GM19238 (cell line): ENCODE data around the gene TM9SF1.

Experiments used
- DNase-seq: peaks from one replicate; pipeline ENCODE4 v3.0.0; 2011; ENCODE audit warnings: low spot score; ENCODE audit not compliant: insufficient read length

The TM9SF1 gene

DNA sequence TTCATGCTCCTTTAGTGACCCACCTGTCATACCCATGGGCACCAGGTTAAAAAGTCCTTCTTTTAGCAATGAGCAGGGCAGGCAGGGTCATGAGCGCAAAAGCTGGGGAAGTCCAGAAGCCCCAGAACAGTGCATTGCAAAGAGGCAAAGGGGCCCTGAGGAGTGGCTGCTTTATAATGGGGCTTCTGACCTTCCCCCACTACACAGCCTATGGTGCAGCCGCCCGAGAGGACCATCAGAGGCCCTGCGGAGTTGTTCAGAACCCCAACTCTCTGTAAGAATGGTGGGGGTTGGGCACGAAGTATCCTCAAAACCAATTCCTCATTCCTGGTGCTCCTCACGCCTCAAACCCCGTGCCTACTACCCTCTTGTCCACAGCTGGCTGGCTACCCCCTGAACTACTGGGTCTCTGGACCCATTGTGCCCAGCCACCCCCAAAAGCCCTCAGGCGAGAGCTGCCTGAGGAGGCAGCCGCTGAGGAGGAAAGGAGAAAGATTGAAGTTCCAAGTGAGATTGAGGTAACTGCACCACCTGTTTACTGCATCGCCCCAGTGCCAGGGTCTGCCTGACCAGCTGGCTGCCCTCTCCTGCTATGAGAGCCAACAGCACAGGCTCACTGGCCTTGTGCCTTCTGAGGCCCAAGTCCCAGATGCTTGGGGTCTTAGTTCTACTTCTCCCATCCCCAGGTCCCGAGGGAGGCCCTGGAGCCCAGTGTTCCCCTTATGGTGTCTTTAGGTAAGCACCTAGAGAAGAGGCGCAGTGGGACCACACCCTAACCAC is 16.7 kb downstream of the TM9SF1 start:
- no peak for DNase-seq

DNA sequence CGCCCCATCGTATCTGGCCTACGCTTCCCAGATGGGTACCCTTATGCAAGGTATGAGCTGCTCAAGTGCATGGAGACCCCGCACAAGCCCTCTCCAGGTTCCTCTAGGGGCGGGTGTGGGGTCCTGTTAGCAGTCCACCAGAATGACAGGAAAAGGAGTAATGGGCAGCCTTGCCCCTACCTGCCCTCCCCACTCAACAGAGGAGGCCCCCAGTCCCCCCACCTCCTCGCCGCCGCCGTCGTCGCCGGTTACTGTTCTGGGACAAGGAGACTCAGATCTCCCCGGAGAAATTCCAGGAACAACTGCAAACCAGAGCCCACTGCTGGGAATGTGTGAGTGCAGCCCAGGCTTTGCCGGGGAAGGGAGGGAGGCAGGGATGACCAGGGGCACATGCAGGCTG is 17.4 kb downstream of the TM9SF1 start:
- DNase-seq = no peak

DNA sequence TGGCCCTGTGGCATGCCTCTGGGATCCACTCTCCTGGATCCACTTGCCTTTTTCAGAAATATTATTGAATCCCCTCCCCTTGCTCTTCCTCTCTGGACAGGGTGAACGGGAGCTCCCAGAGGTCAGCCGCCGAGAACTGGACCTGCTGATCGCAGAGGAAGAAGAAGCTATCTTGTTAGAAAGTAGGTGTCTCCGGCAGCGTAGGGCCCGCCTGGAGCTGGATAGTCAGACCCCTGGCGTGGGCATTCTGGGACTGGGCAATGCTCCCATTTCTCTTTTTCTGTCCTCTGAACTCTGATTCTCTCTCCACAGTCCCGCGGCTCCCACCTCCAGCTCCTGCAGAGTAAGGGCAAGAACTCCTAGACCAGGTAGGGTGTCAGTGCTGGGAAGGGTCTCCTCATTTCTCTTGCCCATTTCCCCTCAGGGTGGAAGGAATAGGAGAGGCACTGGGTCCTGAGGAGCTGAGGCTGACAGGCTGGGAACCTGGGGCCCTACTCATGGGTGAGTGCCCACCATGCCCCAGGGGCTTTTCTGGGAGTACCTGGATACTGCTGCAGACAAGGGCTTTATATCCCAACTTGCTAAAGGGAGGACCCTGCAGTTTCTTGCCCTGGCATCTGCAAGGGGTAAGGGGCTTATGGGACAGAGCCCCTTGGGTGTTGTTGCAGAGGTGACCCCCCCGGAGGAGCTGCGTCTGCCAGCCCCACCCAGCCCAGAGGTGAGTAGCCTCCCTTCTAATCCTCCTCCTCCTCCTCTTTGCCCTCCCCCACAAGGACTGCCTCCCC is 18.0 kb downstream of the TM9SF1 start:
- no peak for DNase-seq

DNA sequence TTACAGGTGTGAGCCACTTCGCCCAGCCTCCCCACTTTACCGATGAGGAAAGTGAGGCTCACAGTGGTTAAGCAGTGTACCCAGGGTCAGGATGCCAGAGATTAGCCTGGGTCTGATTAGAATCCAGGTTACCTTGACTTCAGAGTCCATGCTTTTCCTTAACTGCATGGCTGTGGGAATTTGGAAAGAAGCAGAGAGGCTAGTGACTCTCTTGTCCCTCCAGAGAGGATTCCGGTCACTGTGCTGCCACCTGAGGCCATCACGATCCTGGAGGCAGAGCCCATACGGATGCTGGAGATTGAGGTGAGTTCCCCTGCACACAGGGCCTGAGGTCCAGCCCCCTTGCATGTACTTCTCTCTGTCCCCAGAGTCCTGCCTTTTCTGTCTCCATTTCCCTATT is 18.6 kb downstream of the TM9SF1 start:
- no peak for DNase-seq

DNA sequence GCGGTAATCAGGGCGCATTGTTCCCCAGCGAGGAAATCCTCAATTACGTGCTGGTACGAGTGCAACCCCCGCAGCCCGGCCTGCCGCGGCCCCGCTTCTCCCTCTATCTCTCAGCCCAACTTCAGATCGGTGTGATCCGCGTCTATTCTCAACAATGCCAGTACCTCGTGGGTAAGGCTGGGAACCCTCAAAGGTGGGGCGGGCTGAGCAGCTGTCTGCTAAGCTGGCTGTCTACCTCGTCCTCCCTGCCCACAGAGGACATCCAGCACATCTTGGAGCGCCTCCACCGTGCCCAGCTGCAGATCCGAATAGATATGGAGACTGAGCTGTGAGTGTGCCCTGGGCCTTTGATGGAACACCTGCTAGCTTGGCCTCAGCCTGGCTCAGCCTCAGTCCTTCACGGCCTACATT is 22.4 kb downstream of the TM9SF1 start:
- no peak for DNase-seq

DNA sequence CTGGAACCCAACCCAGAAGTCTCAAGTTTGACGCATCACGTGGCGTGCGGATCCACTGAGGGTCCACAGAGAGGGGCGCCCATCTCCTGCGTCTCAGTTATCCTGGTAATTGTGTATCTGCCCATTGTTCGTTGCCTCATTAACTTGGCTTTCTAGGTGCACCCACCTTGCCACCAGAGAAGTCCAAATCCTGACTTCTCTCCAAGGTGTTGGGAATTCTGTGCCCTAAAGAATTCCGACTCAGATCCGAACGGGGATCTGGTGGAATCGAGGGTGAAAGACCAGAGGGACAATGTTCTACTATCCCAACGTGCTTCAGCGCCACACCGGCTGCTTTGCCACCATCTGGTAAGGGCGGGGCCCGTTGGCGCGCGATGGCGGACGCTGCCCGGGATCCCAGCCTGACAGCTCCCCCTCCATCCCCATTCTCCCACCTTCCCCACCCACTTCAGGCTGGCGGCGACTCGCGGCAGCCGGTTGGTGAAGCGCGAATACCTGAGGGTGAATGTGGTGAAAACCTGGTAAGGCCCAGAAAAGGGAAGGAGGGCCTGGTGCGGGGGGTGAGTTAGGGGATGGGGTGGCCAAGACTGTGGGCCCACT is 22.9 kb downstream of the TM9SF1 start:
- DNase-seq = no peak

DNA sequence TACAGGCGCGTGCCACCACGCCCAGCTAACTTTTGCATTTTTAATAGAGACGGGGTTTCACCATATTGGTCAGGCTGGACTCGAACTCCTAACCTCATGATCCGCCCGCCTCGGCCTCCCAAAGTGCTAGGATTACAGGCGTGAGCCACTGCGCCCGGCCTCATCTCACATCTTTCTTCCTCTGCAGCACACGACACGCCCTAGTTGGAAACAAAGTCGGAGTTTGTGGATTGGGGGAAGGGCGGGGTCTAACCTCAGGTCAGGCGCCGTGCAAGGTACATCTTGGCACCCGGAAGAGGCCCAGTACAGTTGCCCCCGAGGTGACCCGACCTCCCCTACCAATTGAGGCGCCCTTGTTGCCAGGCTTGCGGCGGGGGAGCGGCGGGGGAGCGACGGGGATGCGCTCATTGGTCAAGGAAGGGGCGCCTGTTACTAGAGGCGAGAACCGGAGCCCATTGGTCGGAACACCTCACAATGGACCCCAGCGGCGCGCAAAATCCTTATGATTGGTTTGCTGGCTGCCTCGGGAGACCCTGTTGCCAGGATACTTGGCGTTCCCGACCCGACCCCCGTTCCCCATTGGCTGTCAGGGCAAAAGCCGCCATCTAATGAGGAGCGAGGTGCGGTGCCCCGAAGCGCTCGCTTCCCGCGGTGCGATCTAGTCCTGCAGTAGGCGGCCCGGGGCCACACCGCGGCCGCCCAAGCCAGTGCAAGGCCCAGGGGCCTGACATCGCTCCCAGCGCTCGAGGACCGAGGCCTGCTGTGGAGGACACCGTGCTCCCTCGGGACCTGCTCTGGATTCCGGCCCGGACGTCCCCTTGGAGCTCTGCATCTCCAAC is 23.6 kb downstream of the TM9SF1 start, which contains the start of gene REC8:
Gene REC8 (plus strand): TSS at position 659 of the 839 bp plus-strand sequence. CDS start 473 bp downstream, outside the sequence.
- DNase-seq = peak; percentile 93

DNA sequence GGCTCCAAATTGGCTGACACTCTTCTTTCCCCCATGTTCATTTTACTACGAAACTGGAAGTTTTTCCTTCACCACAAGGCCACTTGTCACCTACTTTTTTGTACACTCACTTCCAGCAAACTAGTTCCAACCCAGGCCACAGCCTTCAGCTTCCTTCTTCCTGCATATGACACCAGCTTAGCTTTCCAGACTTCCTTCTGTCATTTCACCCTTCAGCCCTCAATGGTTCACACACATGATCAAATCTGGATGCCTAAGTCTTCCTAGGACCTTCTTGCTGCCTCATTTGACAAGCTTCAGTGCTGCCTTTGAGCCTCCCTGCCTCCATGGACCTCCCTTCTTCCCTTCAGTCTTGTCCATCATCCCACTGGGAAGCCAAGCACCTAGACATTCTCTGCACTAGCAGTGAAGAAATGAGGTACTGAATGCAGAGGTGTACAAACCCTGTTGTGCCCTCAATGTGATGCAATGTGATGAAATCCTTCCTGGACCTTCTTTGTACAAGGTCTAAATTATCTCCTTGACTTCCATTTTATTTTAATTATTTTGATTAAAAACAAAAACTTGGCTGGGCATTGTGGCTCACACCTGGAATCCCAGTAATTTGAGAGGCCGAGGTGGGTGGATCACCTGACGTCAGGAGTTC is 27.6 kb downstream of the TM9SF1 start:
- no peak for DNase-seq

DNA sequence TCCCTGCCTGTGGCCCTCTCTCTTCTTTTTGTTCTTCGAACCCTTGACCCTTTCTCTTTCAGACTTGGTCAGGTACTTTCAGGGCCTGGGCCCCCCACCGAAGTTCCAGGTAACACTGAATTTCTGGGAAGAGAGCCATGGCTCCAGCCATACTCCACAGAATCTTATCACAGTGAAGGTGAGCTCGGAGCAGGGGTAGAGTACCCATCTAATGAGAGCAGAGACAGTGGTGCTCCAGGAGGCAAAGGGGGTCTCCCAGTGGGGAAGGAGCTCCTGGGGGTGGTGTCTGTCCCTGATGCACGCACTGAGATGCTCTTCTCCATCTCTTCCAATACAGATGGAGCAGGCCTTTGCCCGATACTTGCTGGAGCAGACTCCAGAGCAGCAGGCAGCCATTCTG is 29.5 kb downstream of the TM9SF1 start:
- DNase-seq = no peak

DNA sequence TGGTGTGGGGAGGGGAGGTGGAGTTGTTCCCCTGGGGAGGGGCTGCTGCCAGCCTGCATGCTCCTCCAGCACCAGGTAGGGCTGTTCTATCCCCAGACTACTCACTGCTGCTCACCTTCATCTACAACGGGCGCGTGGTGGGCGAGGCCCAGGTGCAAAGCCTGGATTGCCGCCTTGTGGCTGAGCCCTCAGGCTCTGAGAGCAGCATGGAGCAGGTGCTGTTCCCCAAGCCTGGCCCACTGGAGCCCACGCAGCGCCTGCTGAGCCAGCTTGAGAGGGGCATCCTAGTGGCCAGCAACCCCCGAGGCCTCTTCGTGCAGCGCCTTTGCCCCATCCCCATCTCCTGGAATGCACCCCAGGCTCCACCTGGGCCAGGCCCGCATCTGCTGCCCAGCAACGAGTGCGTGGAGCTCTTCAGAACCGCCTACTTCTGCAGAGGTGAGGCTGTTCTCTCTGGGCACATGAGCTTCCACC is 30.7 kb downstream of the TM9SF1 start:
- DNase-seq = no peak

DNA sequence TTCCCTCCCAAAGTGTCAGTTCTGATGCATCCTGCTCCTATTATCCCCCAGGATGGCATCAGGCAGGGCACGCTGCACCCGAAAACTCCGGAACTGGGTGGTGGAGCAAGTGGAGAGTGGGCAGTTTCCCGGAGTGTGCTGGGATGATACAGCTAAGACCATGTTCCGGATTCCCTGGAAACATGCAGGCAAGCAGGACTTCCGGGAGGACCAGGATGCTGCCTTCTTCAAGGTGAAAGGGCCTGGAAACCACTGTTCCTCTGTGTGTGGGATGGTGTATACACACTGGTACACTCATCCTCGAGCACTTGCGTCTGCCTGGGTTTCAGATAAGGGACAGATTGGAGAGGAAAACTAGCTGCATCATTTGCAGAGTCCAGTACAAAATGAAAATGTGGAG is 33.1 kb downstream of the TM9SF1 start:
- DNase-seq = no peak

DNA sequence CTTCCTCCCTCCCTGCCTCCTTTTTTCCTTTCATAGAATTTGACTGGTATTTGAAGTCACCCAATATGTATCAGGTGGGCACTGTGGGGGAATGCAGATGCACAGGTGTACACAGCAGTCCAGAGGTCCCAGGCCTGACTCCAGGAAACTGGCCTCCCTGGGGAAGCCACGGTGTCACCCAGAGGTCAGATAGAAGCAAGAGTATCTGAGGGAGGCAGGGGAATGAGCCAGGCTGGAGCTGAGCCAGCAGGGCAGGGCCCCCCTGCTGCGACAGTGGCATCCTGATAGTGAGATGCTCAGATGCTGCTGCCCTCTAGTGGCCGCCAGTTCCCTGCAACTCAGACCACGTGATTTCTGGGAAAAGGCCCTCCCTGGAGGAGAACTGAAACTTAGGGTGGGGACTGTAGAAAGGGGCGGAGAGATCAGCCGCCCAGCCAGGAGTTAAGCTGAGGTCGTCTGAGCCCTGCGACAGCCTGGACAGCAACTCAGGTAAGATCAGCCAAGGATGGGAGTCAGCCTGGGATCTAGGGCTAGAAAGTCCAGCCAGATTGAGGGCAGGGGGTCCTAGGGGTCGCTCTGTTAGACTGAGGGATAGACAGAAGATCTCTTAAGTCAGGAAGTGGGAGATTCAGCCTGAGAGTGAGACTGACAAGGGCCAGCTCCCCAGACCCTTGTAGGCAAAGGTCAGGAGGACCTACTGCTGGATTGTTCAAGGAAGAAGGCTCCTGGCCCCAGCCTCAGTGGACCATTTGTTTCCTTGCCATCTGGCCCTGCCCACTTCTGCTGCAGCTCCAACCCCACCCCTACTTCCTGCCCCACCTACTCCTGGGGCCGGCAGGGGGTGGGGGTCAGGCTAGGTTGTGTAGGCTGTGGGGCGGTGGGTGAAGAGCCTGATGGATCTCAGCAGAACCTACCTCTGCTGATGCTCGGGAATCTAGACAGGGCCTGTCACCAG is 34.1 kb downstream of the TM9SF1 start, which contains the start of gene IRF9:
Gene IRF9 (plus strand): TSS at position 416 of the 955 bp plus-strand sequence. CDS start 880 bp downstream, outside the sequence.
- DNase-seq = peak; percentile 93

DNA sequence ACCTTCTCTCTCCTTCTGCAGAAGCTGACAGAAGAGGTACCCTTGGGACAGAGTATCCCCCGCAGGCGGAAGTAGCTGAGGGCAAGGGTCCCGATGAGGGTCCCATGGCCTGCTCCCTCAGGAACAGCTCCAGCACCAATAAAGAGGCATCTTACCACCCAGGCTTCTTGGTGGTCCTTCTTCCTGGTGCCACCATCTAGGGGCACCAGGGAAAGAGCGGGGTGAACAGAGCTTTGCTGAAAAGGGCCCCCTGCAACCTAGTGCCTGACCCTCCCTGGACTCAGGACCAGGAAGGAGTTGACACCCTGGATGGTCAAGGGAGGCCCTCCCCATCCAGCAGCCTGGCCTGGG is 34.8 kb downstream of the TM9SF1 start:
- DNase-seq = no peak

DNA sequence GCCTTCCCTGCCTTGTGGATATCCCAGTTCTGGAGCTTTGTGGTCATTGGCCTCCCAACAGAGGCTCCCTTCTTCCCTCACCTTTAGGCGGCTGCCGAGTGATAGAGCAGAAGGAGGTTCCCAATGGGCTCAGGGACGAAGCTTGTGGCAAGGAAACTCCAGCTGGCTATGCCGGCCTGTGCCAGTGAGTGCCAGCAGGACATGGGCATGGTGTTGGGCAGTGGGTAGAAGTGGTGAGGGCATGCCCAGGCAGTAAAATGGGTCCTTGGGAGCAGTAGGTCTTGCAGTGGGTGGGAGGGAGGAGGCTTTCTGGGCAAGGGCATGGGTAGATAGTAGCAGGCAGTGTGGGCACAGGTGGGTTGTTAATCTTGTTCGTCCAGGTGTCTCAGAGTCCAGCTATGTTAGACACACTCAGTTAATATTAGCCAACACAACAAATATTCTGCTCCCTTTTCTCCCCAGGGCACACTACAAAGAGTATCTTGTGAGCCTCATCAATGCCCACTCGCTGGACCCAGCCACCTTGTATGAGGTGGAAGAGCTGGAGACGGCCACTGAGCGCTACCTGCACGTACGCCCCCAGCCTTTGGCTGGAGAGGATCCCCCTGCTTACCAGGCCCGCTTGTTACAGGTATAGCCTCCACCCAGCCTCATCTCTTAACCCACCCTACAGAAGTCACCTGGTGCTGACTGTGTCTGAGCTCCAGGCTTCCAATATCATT is 35.3 kb downstream of the TM9SF1 start:
- DNase-seq = no peak

DNA sequence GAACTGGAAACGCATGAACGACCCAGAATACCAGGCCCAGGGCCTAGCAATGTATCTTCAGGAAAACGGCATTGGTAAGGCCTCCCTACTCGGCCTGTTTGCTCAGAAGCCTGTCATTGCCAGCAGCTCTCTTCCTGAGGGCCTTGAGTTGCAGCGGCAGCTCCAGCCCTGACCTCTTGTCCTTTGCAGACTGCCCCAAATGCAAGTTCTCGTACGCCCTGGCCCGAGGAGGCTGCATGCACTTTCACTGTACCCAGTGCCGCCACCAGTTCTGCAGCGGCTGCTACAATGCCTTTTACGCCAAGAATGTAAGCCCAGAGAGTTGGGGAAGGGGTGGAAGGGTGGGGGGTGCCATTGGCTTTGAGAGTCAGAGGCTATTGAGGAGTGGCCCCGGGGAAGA is 37.9 kb downstream of the TM9SF1 start:
- no peak for DNase-seq

DNA sequence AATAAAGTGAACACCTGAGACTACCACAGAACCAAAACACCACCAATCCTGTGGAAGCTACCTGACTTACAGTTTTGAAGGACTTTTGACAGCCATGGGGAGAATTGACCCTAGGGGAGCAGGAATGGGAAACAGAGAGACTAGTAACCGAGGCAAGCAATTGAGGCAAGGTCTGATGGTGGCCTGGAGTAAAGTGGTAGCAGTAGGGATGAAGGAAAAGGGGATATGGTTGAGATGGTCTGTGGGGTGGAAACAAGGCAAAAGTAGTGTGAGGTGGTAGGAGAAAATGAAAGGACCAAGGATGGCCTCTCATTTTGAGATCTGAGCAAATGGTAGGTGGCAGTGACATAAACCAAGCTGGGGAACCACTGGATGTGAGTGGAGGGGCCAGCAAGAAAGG is 38.4 kb downstream of the TM9SF1 start:
- DNase-seq = no peak

DNA sequence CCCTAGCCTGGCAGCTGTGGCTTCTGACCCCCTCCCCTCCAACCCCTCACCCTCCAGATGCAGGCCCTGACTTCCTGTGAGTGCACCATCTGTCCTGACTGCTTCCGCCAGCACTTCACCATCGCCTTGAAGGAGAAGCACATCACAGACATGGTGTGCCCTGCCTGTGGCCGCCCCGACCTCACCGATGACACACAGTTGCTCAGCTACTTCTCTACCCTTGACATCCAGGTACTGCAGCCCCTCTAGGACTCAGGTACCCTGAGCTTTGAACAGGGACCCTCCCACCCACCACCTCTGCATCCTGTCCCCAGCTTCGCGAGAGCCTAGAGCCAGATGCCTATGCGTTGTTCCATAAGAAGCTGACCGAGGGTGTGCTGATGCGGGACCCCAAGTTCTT is 40.1 kb downstream of the TM9SF1 start:
- no peak for DNase-seq

DNA sequence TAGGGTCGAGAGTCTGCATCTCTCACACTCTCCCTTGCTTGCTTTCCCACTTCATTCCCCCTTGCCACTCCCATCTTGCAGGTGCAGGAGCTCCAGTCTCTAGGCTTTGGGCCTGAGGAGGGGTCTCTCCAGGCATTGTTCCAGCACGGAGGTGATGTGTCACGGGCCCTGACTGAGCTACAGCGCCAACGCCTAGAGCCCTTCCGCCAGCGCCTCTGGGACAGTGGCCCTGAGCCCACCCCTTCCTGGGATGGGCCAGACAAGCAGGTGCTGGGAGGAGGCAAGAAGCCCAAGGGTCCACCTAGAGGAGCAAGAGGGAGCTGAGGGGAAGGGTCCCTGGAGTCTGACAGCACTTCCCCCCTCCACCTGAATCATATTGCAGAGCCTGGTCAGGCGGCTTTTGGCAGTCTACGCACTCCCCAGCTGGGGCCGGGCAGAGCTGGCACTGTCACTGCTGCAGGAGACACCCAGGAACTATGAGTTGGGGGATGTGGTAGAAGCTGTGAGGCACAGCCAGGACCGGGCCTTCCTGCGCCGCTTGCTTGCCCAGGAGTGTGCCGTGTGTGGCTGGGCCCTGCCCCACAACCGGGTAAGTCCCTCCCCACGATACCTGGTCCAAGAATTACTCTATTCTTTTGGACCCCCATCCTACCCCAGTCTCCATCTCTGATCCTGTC is 43.7 kb downstream of the TM9SF1 start:
- no peak for DNase-seq
